Esophagus squamous epithelium (tissue), 5 donors: ENCODE data around the gene ABCD3. TPM values are rescaled to one million over a fixed set of nuclear protein-coding genes. Genes with fewer than 3 reads are reported as not detected.

Experiments used
- DNase-seq: peaks from one replicate; lab custom pipeline; 2025; lab: John Stamatoyannopoulos, UW
- H3K27ac ChIP-seq, 4 donors: fragments of 200-600 bp; sonication (generic); one replicate each; pipeline ENCODE4 v1.5.1; 2016 to 2019; ENCODE audit warnings: mild to moderate bottlenecking in 1 of 4
- H3K27me3 ChIP-seq, 4 donors: fragments of 200-600 bp; sonication (generic); 1 replicate in 3 of 4; 2 replicates in 1 of 4; pipeline versions ENCODE4 v1.5.1 to v1.6.0; 2017 to 2021; ENCODE audit warnings: antibody characterized with exemption in 1 of 4
- H3K36me3 ChIP-seq, 3 donors: fragments of 200-600 bp; sonication (generic); one replicate each; pipeline ENCODE4 v1.5.1; 2016 to 2019
- H3K4me1 ChIP-seq, 3 donors: fragments of 200-600 bp; sonication (generic); one replicate each; pipeline ENCODE4 v1.5.1; 2017 to 2019
- H3K4me3 ChIP-seq, 4 donors: fragments of 200-600 bp; sonication (generic); 1 replicate in 3 of 4; 2 replicates in 1 of 4; pipeline ENCODE4 v1.5.1; 2016 to 2019; ENCODE audit warnings: mild to moderate bottlenecking in 2 of 4, moderate library complexity in 1 of 4
- H3K9me3 ChIP-seq, 3 donors: fragments of 200-600 bp; sonication (generic); one replicate each; pipeline ENCODE4 v1.5.1; 2016 to 2019
- POLR2A ChIP-seq, 4 donors: fragments of 450-650 bp; IDR thresholded peaks; one replicate each; pipeline ENCODE4 v1.6.1; 2017; ENCODE audit warnings: antibody characterized with exemption in 4 of 4, mild to moderate bottlenecking in 4 of 4, moderate library complexity in 3 of 4
- WGBS, 2 donors: methylation state at CpG; one replicate each; pipeline ENCODE4 v1.1.5; 2018; 5-methylcytosine and 5-hydroxymethylcytosine counted together
- intact Hi-C: fragments of 100-400 bp; cut with DNase I; formaldehyde crosslinking; loops from one replicate; pipeline ENCODE4 v1.15.0; 2022
- total RNA-seq, 4 donors: library from RNA; depleted of rRNA; stranded (reverse); fragments of >200 nt; gene quantifications; one replicate each; pipeline ENCODE4 v1.1.0, GENCODE V29; 2016
- TF ChIP-seq, protein P1 (sequence below), 6 experiments: fragments of 450-650 bp in 4 of 6; fragments of 200-600 bp in 2 of 6; sonication (generic) in 2 of 6; IDR thresholded peaks; one replicate each; pipeline ENCODE4 v1.5.1; 2016 to 2019; ENCODE audit warnings: antibody characterized with exemption in 6 of 6, mild to moderate bottlenecking in 4 of 6, moderate library complexity in 4 of 6
- donor health status: DM: yes; HTN: yes; CAD: no.

The ABCD3 gene
- total RNA-seq, 4 donors from 2014 or later: 30.2 to 34.5 (median 32.1) TPM

DNA sequence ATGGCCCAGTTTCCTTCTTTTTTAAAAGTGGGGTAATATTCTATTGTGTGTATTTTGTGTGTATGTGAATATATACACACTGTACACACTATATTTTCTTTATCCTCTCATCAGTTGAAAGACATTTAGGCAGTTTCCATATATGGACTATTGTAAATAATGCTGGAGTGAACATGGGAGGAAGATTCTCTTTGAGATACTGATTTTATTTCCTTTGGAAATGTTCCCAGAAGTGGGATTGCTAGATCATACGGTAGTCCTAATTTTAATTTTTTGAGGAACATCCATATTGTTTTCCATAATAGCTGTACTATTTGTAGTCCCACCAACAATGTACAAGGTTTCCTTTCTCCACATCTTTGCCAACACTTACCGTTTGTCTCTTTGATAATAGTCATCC is 72.4 kb downstream of the ABCD3 start:
- no peak for DNase-seq
- Histone ChIP-seq H3K4me3 (no peak overlapping the region), H3K36me3 (peaks cover 0 to 63% (median 3%) of the 10 kb centered on the region in 3 donors), H3K27ac (no peak overlapping the region), H3K4me1 (no peaks in the 10 kb centered on the region), H3K27me3 (no peaks in the 10 kb centered on the region), H3K9me3 (no peaks in the 10 kb centered on the region)
- intact Hi-C loops: no loop called here
- TF ChIP-seq, protein P1, sequence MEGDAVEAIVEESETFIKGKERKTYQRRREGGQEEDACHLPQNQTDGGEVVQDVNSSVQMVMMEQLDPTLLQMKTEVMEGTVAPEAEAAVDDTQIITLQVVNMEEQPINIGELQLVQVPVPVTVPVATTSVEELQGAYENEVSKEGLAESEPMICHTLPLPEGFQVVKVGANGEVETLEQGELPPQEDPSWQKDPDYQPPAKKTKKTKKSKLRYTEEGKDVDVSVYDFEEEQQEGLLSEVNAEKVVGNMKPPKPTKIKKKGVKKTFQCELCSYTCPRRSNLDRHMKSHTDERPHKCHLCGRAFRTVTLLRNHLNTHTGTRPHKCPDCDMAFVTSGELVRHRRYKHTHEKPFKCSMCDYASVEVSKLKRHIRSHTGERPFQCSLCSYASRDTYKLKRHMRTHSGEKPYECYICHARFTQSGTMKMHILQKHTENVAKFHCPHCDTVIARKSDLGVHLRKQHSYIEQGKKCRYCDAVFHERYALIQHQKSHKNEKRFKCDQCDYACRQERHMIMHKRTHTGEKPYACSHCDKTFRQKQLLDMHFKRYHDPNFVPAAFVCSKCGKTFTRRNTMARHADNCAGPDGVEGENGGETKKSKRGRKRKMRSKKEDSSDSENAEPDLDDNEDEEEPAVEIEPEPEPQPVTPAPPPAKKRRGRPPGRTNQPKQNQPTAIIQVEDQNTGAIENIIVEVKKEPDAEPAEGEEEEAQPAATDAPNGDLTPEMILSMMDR (IDR thresholded peaks at IDR 0.05): no peak
- no peak for TF ChIP-seq POLR2A (IDR thresholded peaks at IDR 0.05)
- WGBS, 2 donors: 70 to 73% methylated on average over 2 of the region's 2 CpGs

DNA sequence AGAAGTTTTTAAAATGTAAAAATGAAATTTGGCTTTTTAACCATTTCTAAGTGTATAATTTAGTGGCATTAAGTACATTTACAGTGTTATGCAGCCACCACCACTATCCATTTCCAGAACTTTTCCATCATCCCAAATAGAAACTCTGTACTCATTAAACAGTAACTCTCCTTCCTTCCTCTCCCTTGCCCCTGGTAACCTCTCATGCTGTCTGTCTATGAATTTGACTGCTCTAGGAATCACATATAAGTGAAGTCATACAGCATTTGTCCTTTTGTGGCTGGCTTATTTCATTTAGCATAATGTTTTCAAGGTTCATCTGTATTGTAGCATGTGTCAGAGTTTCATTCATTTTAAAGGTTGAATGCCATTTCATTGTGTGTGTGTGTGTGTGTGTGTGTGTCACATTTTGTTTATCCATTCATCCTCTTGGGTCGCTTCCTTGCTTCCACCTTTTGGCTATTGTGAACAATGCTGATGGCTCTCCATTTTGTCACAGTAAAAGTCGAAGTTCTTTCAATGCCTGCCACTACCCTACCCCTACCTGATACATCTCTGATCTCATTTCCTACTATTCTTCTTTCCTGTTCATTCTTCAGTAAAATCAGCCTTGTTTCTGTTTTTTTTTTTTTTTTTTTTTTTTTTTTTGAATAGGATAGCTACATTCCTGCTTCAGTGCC is 78.0 kb downstream of the ABCD3 start:
- no peak overlapping the region for H3K27ac ChIP-seq
- H3K4me1 ChIP-seq: no peaks in the 10 kb centered on the region
- no peaks in the 10 kb centered on the region for H3K9me3 ChIP-seq
- DNase-seq: no peak
- H3K27me3 ChIP-seq: no peaks in the 10 kb centered on the region
- intact Hi-C loops: no loop called here
- no peak for TF ChIP-seq POLR2A (IDR thresholded peaks at IDR 0.05)
- TF ChIP-seq, protein P1 (IDR thresholded peaks at IDR 0.05): no peak
- H3K4me3 ChIP-seq: no peak overlapping the region
- H3K36me3 ChIP-seq: peaks cover 0 to 54% (median 3%) of the 10 kb centered on the region in 3 donors
- 73 to 88% methylated on average over 2 of the region's 2 CpGs for WGBS, 2 donors

DNA sequence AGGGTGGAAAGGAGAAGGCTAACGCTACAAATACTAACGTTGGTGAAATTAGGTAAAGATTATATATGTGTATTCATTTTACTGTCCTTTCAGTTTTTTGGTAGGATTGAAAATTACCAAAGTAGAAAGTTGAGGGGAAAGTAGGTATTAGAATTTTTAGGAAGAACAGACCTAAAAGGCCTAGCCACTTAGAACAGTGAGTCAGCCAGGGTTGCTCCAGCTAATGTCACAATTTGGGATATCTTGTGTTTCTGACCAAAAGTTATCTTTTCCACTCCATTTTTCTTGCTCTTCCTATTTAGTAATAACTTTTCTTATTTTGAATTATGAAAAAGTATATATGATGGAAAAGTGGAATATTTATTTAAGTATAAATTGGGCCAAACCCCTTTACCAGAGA is 83.2 kb downstream of the ABCD3 start:
- no peak for TF ChIP-seq POLR2A (IDR thresholded peaks at IDR 0.05)
- TF ChIP-seq, protein P1 (IDR thresholded peaks at IDR 0.05): no peak
- 78 to 83% methylated on average over 2 of the region's 2 CpGs for WGBS, 2 donors
- intact Hi-C loops: no loop called here

DNA sequence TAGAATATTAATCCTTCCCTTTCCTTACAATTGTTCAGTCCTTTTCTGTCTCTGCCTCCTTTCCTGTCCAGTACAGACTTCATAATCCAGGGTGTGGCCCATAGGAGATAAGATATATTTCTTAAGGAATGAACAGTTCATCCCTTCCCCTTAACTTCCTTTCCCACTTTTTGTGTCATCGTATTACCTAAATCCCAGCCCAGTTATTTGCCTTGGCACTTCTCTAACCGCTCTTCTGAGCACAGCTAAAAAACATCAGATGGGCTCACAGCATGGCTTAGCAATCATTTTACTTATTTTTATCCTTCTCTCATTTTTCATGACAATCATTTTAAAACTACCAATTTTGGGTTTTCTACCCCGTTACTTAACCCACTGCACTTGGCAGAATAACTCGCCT is 83.7 kb downstream of the ABCD3 start:
- Histone ChIP-seq H3K27ac (no peak overlapping the region), H3K4me3 (no peak overlapping the region), H3K4me1 (no peaks in the 10 kb centered on the region), H3K27me3 (no peaks in the 10 kb centered on the region), H3K36me3 (peaks cover 0 to 89% (median 0%) of the 10 kb centered on the region in 3 donors), H3K9me3 (no peaks in the 10 kb centered on the region)
- intact Hi-C loops: no loop called here
- 93% methylated on average over 4 of the region's 4 CpGs for WGBS, 2 donors
- DNase-seq: no peak
- no peak for TF ChIP-seq POLR2A (IDR thresholded peaks at IDR 0.05)
- TF ChIP-seq, protein P1 (IDR thresholded peaks at IDR 0.05): no peak

More for the DNA sequence above, 83.2 kb downstream of the ABCD3 start:
- Histone ChIP-seq H3K27ac (no peak overlapping the region), H3K9me3 (no peaks in the 10 kb centered on the region), H3K27me3 (no peaks in the 10 kb centered on the region), H3K4me1 (no peaks in the 10 kb centered on the region), H3K36me3 (peaks cover 0 to 84% (median 0%) of the 10 kb centered on the region in 3 donors), H3K4me3 (no peak overlapping the region)
- DNase-seq: no peak

DNA sequence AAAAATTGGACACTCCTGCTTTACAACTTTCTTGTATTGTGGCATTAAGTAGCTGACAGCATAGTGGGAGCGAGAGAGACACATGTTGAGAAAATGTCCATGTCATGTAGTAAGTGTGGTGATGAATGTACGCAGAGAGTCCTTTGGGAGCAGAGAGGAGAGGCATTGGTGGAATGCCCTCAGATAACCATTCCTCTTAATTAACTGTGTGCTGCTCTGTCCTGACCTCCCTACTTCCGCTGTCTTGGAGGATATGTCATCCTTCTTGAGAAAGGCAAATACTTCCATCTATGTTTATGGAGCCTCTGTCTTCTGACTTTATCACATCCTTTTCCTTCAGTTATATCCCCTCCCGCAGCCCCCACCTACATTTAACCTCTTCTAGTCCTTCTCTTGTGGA is 85.0 kb downstream of the ABCD3 start:
- Histone ChIP-seq H3K36me3 (peaks cover 0 to 88% (median 0%) of the 10 kb centered on the region in 3 donors), H3K27ac (no peak overlapping the region), H3K9me3 (no peaks in the 10 kb centered on the region), H3K4me1 (no peaks in the 10 kb centered on the region), H3K4me3 (no peak overlapping the region), H3K27me3 (no peaks in the 10 kb centered on the region)
- 74 to 88% methylated on average over 4 of the region's 4 CpGs for WGBS, 2 donors
- TF ChIP-seq, protein P1 (IDR thresholded peaks at IDR 0.05): no peak
- no peak for TF ChIP-seq POLR2A (IDR thresholded peaks at IDR 0.05)
- intact Hi-C loops: no loop called here
- DNase-seq: no peak
